Measurements from ENCODE around the gene HLF. TPM values are rescaled to one million over a fixed set of nuclear protein-coding genes. Genes with fewer than 3 reads are reported as not detected.

Gene HLF
- total and polyA plus RNA-seq, 2 donors (not counting 3 experiments of a cell fraction or from before 2014, with no cell fraction given), result not detected

GRCh38 chr17:55366020-55366481 lies 101.3 kb downstream of the HLF start:
- no peak overlapping the region for H3K9ac ChIP-seq (replicated peaks; ENCODE audit: extremely low read depth, insufficient read depth, low read length)
- no peaks in the 10 kb centered on the region for H3K79me2 ChIP-seq (ENCODE audit: control insufficient read depth, insufficient read depth, low read length)
- H3K36me3 ChIP-seq (ENCODE audit: control insufficient read depth in 2 of 2, extremely low read depth in 1 of 2, insufficient read depth in 2 of 2, low read length in 2 of 2), result no peaks in the 10 kb centered on the region
- intact Hi-C loops (cut with micrococcal nuclease) (no loop called here), dilution Hi-C loops (cut with MboI; ENCODE audit: extremely low pct_ligation_motif_present, low sequenced_read_pairs) (no loop called here)
- no peak overlapping the region for H3K27ac ChIP-seq (ENCODE audit: insufficient read depth, low read depth, low read length)
- no peaks in the 10 kb centered on the region for H4K20me1 ChIP-seq (replicated peaks; ENCODE audit: control insufficient read depth, extremely low read depth, insufficient read depth, low read length)
- FAIRE-seq (no peak), DNase-seq (ENCODE audit: low read depth, low spot score) (no peak)
- peaks cover 3 to 4% of the 10 kb centered on the region in 2 experiments for H3K27me3 ChIP-seq (ENCODE audit: control insufficient read depth in 2 of 2, insufficient read depth in 2 of 2, low read length in 2 of 2)
- no peak overlapping the region for H3K4me2 ChIP-seq (ENCODE audit: insufficient read depth, low read length)
- H3K9me1 ChIP-seq (replicated peaks; ENCODE audit: control insufficient read depth, extremely low read depth, insufficient read depth, low read length), result no peaks in the 10 kb centered on the region
- no peaks in the 10 kb centered on the region for H3K4me1 ChIP-seq (ENCODE audit: control insufficient read depth, extremely low read depth, insufficient read depth, low read length)
- no peak overlapping the region for H2AFZ ChIP-seq (ENCODE audit: low read depth, low read length)
- POLR2A ChIA-PET, result no interaction called here
- CTCF ChIA-PET, result interaction anchor here (0.7 to 2.4 kb wide), 2 partner anchors 10 to 11 kb away, joined by 3 to 8 read pairs; no protein-coding TSS in a partner anchor
- no peak overlapping the region for H3K4me3 ChIP-seq (replicated peaks in 1 of 3; ENCODE audit: insufficient read depth in 1 of 3, low read depth in 1 of 3, low read length in 3 of 3)
- no TSS peak for BruUV-seq (replicated peaks)
- TF ChIP-seq GATA2 (IDR thresholded peaks at IDR 0.05; ENCODE audit: insufficient read depth, insufficient read length, low read depth, low read length) (no peak), EZH2 (IDR thresholded peaks at IDR 0.05; ENCODE audit: borderline replicate concordance, low read depth, low read length, severe bottlenecking) (no peak), CTCF (IDR thresholded peaks at IDR 0.05; ENCODE audit: extremely low read depth in 1 of 2, insufficient read depth in 1 of 2, low read depth in 1 of 2, low read length in 2 of 2) (no peak), JUN (IDR thresholded peaks at IDR 0.05; ENCODE audit: borderline replicate concordance, insufficient read depth, insufficient read length, low read depth) (no peak), MAX (IDR thresholded peaks at IDR 0.05; ENCODE audit: insufficient read depth, insufficient read length) (no peak)
- H3K9me3 ChIP-seq (replicated peaks; ENCODE audit: control insufficient read depth, insufficient read depth, low read length), result no peaks in the 10 kb centered on the region

Measured in endothelial cell of umbilical vein (primary cell).